GM19023 (cell line): ENCODE measurements around the gene SSC4D.

ENCODE experiments used
- ATAC-seq: cut with Tn5 transposase; IDR thresholded peaks from one replicate; pipeline ENCODE4 v1.9.1; 2021; ENCODE audit warnings: mild to moderate bottlenecking, moderate library complexity; ENCODE audit not compliant: unreplicated experiment

Gene SSC4D

DNA sequence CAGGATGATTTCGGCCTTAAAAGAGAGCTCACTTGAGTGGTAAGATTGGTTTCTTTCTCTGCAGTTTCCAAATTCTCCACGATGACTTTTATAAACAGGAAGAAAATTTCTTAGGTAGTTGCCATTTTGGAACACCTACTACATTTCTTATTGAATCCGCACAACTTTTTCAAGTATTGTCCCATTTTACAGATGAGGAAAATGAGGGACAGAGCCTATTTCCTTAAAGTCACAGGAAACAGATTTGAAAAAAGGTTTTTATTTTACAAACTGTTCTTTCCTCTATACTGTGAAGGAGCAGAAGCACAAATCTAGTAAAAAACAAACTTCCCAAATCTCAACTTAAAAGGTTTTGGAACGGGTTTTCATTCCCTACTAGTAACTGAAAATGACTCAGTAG is 53.4 kb downstream of the SSC4D start:
- no peak for ATAC-seq

DNA sequence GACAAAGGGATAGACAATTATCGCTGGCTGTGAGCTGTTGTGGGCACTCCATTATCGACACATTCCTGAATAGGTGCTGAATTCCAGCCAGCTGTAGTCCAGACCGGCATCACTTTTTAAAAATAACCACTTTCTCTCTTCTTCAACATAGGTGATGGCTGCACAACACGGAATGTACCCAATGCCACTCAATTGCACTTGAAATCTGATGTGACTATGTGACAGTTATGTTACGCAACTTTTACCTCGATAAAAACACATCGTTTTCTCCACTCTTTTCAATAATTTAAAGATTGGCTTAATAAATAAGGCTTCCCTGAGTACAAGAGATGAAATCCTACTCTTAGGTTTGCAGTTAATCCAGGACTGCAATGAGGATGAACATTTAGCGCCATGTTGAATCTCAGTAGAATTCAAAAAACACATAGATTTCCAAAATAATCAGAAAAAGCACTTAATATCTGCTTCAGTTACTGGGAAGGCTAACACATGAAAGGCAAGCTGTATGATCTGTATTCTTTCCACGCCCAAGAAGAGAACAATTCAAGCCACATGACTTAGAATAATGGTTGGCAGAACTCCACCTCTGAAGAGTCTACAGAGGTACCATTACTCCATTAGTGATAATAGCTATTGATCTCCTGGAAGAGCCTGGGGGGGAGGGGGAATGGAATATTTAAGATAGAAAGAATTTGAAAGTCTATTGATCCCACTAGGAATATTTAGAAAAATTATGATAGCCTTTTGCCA is 54.3 kb downstream of the SSC4D start:
- ATAC-seq, result no peak

DNA sequence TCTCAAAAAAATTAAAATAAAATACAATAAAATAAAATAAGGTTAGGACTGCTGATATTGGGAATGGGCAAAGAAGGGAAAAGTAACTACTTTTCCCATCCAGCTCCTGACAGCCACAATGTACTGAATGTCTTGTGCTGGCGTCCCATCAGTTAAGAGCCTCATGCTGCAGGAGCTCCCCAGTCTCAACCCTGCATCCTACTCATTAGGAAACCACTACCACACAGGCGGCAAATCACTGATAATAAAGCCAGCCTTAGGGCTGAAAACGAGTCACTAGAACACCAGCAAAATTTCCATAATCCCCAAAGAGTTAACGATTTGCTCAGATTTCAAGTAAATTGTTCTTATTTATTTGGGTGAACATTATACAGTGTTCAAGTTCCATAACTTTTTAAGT is 55.0 kb downstream of the SSC4D start:
- no peak for ATAC-seq

DNA sequence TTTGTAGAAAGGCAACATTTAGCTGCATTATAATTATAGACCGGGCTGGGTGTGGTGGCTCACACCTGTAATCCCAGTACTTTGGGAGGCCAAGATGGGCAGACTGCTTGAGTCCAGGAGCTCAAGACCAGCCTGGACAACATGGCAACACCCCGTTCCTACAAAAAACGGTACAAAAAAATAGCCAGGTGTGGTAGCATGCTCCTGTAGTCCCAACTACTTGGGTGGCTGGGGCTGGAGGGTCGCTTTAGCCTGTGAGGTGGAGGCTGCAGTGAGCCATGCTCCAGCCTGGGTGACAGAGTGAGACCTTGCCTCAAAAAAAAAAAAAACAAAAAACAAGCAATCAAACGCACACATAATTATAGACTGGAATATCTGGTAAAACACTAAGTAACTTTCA is 55.8 kb downstream of the SSC4D start:
- ATAC-seq, result no peak

DNA sequence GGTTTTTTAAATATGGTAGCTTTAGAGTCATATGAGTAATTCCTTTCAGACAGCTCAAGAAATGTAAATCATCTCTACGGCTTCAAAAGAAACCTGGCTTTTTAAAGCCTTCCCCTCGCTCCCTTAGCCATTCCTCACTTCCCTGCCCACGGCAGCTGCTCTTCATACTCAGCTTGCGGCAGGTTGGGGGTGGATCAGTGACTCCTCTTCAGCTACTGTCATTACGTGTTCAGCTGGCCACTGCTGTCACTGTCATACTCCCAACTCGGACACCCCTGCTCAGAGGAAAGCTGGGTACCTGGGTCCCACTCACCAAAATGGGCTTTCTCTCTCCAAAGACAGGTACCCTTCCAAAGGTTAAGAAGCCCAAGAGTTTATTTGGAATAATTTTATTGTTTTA is 57.3 kb downstream of the SSC4D start:
- no peak for ATAC-seq

DNA sequence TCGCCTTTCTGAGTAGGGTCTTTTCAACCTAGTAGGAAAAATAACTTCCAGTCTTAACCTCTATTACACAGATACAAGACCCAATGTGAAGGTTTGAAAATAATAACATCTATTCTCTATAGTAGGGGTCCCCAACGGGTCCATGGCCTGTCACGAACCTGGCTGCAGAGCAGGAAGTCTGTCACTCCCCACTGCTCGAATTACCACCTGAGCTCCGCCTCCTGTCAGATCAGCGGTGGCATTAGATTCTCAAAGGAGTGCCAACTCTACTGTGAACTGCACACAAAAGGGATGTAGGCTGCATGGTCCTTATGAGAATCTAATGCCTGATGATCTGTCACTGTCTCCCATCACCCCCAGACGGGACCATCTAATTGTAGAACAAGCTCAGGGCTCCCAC is 58.1 kb downstream of the SSC4D start:
- no peak for ATAC-seq

DNA sequence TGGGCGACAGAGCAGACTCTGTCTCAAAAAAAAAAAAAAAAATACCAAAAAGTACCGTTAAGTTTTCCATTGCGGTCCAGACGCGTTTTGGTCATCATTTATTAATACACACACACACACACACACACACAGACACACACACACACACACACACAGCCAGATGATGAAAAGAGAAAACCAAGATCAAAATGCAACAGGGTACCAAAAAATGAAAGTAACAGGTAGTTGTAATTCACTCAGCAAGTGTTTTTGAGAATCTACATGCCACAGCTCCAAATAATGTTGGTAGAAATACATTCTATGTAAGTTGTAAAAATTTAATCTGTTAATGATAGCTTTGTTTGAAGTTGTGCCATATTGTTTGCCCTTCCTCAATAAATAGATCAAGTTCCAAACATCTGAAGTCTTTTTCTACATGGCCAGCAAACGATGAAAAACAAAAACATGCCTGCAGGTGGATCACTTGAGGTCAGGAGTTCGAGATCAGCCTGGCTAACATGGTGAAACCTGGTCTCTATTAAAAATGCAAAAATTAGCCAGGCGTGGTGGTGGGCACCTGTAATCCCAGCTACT is 60.1 kb downstream of the SSC4D start:
- ATAC-seq, result no peak

DNA sequence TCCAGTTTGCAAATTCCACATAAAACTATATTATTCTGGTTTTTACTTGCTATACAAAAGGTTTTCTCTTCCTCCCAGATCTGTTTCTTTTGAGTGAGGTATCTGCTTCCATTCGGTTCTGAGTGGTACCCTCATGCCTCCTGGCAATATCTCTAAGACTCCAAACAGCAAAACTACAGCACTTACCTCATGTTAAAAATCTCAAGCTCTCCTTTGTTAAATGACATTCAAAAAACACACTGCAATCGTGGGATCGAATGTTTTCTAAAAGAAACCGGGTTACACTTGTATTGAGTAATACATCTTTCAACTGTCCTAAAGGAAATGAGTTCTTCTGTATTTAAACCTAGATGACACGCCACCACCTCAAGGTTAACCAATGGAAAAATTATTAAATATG is 61.8 kb downstream of the SSC4D start:
- ATAC-seq, result no peak

DNA sequence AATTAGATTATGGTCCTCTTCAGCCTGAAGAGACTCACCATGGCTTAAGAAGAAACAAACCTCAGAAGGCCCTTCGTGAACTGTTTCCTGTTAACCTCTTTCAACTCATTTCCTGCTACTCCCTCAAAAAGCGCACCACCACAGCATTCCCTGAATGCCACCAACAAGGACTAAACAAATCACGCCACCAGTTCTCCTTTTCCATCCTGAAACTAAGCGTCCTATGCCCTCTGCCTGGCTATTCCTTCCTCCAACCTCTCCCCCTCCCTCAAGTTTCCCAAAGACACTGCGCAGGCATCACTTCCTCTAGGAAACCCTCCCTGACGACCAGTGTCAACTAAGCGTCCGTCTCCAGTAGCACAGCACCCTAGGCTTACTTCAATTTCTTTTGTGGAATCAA is 62.7 kb downstream of the SSC4D start:
- ATAC-seq, result no peak

DNA sequence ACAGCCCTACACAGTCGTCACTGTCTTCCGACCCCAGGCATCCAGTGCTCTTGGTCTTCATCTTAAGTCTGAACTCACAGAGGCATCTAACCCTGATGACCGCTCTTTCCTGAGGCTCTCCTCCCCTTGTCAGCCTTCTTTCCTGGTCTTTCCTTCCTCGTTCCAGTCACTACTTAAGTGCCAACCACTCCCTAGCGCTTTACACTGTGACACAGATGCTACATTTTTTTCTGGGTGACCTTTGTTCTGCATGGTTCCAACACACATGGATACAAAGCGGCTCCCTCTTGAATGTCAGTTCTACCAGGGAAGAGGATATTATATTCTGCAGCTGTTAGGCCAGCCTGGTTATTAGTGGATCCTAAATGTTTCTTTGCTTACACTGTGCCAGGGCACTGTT is 63.4 kb downstream of the SSC4D start:
- no peak for ATAC-seq

DNA sequence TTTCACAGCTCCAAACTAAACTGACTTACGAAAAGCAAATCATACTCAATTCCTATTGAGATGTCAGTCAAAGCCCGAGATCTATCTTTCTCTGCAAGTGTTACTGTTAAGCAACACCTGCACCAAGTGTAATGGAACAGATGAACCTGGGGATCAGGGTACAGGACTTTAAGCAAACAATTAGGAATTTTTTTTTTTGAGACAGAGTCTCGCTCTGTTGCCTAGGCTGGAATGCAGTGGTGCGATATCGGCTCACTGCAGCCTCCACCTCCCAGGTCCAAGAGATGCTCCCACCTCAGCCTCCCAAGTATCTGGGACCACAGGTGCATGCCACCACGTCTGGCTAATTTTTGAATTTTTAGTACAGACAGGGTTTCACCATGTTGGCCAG is 65.6 kb downstream of the SSC4D start:
- ATAC-seq, result no peak

DNA sequence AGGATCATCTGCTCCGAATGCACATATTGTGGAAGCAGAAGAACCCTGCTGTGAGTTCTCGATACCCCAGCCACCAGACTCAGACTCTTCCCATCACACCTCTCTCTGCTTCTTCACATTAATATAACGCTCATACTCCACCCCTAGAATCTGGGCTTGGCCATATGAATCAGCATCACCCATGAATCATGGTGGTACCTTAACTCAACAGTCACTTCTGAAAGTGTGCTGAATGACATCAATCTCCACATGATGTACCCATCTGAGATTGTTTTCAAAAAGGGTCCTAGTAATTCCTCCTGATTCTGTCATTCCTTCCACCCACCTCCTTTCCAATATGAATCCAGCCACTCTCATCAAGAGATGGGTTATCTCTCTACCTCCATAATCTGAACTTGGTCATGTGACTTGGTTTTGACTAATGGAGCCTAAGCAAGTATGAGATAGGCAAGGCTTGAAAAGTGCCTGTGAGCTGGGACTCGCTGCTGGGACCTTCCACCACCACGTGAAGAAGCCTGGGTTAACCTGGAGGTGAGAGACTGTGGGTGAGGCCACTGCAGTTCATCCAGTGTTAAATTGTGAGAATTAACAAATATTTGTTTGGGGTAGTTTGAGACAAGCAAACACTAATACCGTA is 66.1 kb downstream of the SSC4D start:
- ATAC-seq, result no peak

DNA sequence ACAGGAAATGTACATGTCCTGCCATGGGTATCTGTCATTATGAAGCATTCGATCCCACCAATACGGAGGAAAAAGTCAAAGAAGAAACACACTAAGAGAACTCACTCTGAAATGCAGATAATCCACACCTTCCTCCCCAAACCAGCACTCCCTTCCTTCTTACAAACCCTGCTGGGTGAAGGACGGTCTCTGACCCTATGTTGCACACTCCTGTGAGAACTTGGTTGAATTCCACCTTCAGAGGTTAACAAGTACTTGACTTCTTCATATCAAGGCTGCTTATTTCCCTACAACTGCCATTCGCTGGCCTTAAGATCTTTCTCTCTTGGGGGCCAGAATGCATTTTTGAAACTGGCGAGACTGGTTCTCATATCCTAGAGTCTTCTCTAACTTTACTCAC is 67.3 kb downstream of the SSC4D start:
- ATAC-seq, result no peak

DNA sequence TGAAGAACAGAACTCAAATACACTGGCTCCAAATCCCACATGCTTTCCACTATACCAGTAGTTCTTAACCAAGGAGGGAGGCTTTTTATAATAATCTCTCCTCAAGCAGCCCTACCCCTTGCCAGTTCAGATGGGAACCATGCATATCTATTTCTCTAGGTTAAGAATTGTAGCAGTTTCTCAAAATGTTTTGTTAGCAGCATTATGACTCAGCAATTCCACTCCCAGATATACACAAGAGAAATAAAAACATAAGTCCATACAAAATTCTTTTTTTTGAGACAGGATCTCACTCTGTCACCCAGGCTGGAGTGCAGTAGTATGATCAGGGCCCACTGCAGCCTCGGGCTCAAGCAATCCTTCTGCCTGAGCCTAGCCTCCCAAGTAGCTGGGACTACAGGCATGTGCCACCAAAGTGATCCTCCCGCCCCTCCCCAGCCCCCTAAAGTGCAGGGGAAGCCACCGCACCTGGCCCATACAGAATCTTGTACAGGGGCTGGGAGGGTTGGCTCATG is 68.8 kb downstream of the SSC4D start:
- ATAC-seq, result no peak
